ENCODE data around the gene PRKRIP1. TPM values are rescaled to one million over a fixed set of nuclear protein-coding genes. Genes with fewer than 3 reads are reported as not detected.
"Not testable (repeated sequence)": the region's sequence is repeated elsewhere in the genome, so short reads cannot be mapped to it uniquely, and the experiment has no call there.

Gene PRKRIP1
- total RNA-seq, 1 experiment from 2014 or later, result 21.1 TPM

DNA sequence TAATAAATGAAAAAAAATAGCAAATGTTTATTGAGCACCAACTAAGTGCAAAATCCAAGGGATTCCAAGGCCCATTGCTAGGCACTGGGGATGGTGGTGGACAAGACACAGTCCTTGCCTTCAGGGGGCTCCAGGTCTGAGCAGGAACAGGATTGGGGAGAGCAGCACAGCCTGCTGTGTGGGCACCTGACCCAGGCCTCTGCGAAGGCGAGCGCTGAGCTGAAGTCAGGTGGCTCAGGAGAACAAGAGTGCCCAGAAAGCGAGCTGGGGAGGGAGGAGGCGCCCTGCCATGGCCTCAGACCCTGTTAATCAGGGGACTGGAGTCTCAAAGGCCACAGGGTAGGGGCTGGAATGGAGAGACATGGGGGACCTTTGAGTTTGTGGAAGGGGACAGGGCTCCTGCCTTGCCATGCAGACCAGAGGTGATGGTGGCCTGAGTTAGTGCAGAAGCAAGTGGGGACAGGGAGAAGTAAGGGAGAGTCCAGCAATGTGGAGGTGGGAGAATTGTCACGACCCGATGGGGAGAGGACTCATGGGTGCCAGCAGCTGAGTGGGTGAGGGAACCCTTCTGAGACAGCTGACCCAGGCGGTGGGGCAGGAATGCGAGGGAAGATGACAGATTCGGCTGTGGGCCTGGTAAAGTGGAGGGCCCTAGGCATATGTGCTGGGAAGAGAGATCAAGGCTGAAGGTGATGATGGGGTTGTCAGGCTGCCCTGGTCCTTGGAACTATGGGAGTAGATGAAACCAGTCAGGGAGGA is 33.2 kb downstream of the PRKRIP1 start:
- DNase-seq (ENCODE audit: low read depth), result no peak

DNA sequence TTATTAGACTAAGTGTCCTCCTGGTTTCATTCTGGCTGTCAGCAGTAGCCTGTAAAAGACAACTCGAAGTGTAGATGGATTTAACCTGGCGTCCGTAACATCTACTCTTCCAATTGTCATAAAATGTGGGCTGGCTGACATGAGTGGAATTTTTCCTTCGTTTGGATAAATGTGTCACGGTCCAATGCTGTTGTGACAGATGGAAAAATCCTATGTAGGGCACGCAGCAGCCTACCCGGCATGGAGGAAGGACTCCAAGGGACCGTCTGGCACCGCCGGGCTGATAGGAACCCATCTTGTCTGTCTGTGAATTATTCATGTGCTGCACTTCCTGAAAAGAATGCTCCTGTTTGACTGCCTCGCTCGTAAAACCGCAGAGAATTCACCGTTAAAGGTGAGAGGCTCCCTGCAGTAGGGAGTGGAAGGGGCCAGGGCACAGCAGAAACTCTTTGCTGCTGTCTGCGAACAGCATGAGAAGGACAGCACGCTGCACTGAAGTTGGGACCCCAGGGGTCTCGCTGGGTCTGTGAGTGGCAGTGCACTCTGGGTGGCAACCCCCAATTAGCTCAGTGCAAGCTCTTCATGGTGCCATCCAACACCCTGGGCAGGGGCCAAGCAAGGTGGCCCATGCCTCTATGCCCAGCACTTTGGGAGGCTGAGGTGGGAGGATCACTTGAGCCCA is 35.6 kb downstream of the PRKRIP1 start:
- DNase-seq (ENCODE audit: low read depth), result no peak

- no peak for DNase-seq (ENCODE audit: low read depth)
These were observed 36.5 kb downstream of the PRKRIP1 start for GRCh38 chr7:102432442-102433218.

- DNase-seq (ENCODE audit: low read depth), result peak; percentile 13
These were observed 37.3 kb downstream of the PRKRIP1 start, which contains the start of gene ORAI2 for GRCh38 chr7:102433219-102434038. Gene ORAI2 (plus strand): TSS chr7:102433575. CDS start chr7:102438957, 5,382 bp downstream.

GRCh38 chr7:102434039-102434486 is 37.9 kb downstream of the PRKRIP1 start:
- DNase-seq (ENCODE audit: low read depth), result peak; percentile 37

DNA sequence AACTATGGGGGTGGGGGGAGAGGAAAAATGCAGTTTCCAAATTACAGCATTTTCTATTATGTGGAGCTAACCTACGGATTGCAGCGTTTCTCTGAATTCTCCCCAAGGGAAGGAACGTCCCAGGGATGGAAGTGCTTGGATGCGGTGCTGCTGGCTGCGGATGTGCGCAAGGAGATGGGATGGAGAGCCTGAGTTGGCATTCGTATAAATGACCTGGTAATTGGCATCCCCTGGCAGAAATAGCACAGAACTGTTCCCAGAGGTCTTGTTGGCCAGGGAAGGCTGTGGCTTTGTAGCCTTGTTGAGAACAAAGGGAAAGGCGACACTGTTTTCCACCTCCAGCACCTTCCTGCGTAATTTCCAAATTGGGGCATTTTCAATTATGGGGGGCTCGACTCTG is 40.0 kb downstream of the PRKRIP1 start:
- DNase-seq (ENCODE audit: low read depth), result no peak

GRCh38 chr7:102439963-102440795 is 44.0 kb downstream of the PRKRIP1 start:
- peak; percentile 89 for DNase-seq (ENCODE audit: low read depth)

GRCh38 chr7:102444961-102445673 is 49.0 kb downstream of the PRKRIP1 start:
- DNase-seq (ENCODE audit: low read depth), result no peak

DNA sequence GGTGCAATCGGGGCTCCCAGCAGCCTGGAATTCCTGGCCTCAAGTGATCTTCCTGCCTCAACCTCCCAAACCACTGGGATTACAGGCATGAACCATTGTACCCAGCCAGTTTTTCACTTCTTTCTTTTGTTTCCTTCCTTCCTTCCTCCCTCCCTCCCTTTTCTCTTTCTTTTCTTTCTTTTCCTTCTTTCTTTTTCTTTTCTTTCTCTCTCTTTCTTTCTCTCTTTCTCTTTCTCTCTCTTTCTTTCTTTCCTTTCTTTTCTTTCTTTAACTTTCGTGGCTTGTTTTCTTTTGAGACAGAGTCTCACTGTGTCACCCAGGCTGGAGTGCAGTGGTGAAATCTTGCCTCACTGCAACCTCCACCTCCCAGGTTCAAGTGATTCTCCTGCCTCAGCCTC is 49.5 kb downstream of the PRKRIP1 start:
- DNase-seq (ENCODE audit: low read depth), result no peak

GRCh38 chr7:102446387-102447156 is 50.4 kb downstream of the PRKRIP1 start:
- DNase-seq (ENCODE audit: low read depth), result no peak

- no peak for DNase-seq (ENCODE audit: low read depth)
These were observed 51.1 kb downstream of the PRKRIP1 start for GRCh38 chr7:102447311-102447710.

DNA sequence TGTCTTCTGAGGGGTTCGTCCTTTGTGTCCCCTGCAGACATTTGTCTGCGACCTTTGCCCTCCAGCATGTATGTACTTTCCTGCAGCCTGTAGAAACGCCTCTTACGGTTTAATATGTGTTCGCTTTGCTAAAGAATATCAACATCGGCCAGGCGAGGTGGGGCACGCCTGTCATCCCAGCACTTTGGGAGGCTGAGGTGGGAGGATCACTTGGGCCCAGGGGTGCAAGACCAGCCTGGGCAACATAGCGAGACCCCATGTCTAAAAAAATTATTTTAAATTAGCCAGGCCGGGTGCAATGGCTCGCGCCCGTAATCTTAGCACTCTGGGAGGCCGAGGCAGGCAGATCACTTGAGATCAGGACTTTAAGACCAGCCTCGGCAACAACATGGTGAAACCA is 53.0 kb downstream of the PRKRIP1 start:
- no peak for DNase-seq (ENCODE audit: low read depth)

DNA sequence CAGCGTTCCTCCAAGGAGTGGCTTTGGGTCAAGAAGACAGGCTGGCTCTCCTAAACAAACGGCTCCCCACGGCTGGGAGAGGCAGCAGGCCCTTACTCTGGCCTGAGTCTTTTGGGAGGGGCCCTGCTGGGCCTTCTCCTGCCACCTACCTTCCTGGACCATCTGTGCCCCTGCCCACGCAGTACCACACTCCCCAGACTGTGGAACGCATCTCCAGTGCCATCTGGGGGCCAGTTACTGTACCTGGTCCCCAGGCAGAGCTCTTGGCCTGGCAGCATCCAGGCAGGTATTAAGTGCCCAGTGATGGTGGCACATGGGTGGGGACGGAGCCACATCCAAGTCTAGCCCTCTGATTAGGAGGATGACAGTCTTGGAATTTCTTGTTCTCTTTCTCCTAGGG is 54.1 kb downstream of the PRKRIP1 start:
- DNase-seq (ENCODE audit: low read depth), result no peak

- no peak for DNase-seq (ENCODE audit: low read depth)
These were observed 55.4 kb downstream of the PRKRIP1 start for GRCh38 chr7:102451371-102452054.

DNA sequence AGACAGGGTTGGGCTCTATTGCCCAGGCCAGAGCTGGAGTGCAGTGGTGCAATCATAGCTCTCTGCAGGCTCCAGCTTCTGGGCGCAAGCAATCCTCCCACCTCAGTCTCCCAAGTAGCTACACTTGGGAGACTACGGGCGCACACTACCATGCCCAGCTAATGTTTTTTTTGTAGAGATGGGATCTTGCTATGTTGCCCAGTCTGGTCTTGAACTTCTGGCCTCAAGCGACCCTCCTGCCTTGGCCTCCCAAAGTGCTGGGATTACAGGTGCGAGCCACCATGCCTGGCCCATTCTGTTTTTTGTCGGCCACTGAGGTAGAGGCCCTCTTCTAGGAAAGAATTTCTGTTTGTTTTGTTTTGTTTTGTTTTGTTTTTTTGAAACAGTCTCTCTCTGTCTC is 56.3 kb downstream of the PRKRIP1 start:
- no peak for DNase-seq (ENCODE audit: low read depth)

DNA sequence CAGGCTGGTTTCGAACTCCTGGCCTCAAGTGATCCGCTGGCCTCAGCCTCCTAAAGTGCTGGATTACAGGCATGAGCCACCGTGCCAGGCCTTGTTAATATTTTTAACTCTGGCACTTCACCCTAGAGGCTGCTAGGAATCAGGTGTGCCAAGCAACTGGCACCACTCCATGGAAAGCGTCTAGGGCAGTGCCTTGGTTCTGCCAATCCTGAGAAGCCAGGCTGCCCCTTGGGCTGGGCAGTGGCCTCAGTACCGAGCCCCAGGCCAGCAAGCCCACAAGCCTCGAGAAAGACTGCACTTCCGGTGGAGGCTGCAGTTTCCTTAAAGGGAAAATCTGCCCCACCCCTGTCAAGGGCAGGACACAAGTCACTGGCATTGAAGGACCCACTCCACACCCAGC is 57.2 kb downstream of the PRKRIP1 start:
- no peak for DNase-seq (ENCODE audit: low read depth)

DNA sequence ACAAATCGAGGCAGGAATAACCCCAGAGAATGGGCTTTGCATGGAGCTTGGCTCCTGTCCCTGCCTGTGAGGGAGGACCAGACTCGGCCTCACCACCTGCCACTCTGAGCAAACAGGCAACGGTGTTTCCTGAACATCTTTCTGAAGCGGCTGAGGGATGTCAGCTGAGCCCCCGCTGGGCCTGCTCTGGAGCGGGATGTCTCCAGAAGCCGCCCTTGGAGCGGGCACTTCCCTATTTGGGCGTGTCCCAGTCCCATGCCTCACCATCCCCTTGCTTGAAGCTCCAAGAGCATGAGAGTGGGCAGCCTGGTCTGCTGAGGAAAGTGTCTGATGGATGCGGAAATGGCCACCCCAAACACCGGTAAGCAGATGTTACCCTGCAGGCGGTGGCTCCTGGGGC is 58.3 kb downstream of the PRKRIP1 start:
- DNase-seq (ENCODE audit: low read depth), result no peak

DNA sequence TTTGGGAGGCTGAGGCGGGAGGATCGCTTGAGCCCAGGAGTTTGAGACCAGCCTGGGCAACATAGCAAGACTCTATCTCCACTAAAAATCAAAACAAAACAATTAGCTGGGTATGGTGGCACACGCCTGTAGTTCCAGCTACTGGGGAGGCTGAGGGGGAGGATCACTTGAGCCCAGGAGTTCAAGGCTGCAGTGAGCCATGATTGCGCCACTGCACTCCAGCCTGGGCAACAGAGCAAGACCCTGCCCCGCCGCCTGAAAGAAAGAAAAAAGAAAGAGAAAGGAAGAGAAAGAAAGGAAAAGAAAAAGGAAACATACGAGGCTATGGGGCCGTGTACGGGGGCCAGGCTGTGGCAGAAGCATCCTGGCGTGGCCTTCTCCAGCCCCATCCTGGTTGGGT is 58.8 kb downstream of the PRKRIP1 start:
- DNase-seq (ENCODE audit: low read depth), result not testable (repeated sequence)

Data from HT1080 (cell line).